ENCODE measurements around the gene MOG.

Gene MOG

DNA sequence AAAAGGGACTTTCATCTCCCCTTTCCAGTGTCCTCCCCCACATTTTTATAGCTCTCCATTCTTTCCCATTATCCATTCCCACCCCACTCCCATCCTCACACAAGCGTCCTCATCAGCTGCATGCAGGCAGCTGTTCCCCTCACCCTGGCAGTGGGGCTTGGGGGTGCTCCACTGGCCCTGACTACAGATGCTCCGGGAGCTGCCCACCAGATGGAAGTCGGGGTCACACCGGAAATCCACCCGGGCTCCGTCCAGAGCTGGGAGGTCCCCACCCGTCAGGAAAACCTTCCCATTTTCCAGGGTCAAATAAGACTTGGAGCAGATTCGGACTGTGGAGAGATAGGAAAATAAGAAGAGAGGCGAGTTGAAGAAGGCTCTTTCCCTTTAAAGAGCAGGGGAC is 26.6 kb upstream of the MOG start:
- Mint-ChIP-seq H3K4me3 (peak overlapping the region; percentile 46), H3K27me3 (peaks cover 13% of the 10 kb centered on the region), H3K36me3 (ENCODE audit: low read depth) (no peaks in the 10 kb centered on the region), H3K9me3 (no peaks in the 10 kb centered on the region), H3K4me1 (ENCODE audit: low read depth) (peaks cover 55% of the 10 kb centered on the region), H3K27ac (no peak overlapping the region)

GRCh38 chr6:29631209-29631810 is 25.6 kb upstream of the MOG start:
- peaks cover 55% of the 10 kb centered on the region for H3K4me1 Mint-ChIP-seq (ENCODE audit: low read depth)

DNA sequence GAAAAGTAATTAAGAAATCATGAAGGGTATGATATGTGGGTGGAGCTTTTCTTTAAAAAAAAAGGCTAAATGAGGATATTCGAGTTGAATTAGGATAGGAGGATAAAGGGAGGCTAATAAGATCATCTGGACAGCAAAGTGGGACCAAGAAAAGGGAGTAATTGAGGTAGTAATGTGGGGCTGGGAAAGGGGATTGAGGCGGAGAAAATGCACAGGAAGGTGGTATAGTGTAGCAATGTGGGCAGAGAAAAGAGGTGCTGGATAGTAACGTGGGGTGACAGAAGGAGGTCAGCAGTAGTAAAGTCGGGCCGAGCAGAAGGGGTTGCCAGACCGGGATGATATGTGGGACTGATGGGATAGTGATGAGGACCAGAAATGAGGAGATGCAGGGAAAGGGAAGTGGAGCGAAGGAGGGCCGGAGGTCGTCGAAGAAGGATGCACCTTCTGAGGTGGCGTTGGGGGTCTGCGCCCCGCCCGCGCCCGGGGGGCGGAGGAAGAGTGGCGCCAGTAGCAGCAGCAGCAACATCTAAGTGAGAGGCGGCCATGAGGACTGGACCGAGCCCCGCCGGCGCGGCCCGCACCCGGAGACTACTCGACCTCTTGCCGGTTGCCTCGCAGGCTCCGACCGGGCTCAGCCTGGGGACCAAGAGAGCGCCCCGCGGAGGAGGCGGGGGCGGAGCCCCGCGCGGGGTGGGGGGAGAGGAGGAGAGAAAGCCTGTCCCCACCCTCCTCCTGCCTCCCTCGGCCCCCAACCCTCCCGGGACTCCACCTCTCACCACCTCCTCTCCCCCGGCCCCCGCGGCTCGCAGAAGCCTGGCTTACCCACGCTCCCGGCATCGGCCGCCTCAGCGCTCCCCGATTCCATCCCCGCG is 24.8 kb upstream of the MOG start:
- Mint-ChIP-seq H3K4me3 (peak overlapping the region; percentile 87), H3K36me3 (ENCODE audit: low read depth) (no peaks in the 10 kb centered on the region)

More at GRCh38 chr6:29631209-29631810, 25.6 kb upstream of the MOG start:
- no peaks in the 10 kb centered on the region for H3K36me3 Mint-ChIP-seq (ENCODE audit: low read depth)
- no peaks in the 10 kb centered on the region for H3K9me3 Mint-ChIP-seq
- H3K4me3 Mint-ChIP-seq = peak overlapping the region; percentile 87
- H3K27me3 Mint-ChIP-seq = peaks cover 13% of the 10 kb centered on the region
- peak overlapping the region; percentile 74 for H3K27ac Mint-ChIP-seq

GRCh38 chr6:29632789-29633533 is 23.9 kb upstream of the MOG start, which contains the start of gene GABBR1:
TSS of gene GABBR1 (minus strand) at chr6:29633183. CDS start at chr6:29632385, 798 bp downstream.
- Mint-ChIP-seq H3K27me3 (peaks cover 13% of the 10 kb centered on the region), H3K27ac (peak within 1 kb of the TSS; percentile 74), H3K4me1 (ENCODE audit: low read depth) (peaks cover 55% of the 10 kb centered on the region), H3K4me3 (peak within 1 kb of the TSS; percentile 87), H3K36me3 (ENCODE audit: low read depth) (no peaks in the 10 kb centered on the region), H3K9me3 (no peaks in the 10 kb centered on the region)

More for the DNA sequence above, 24.8 kb upstream of the MOG start:
- Mint-ChIP-seq H3K27ac (peak overlapping the region; percentile 74), H3K27me3 (peaks cover 13% of the 10 kb centered on the region), H3K4me1 (ENCODE audit: low read depth) (peaks cover 55% of the 10 kb centered on the region), H3K9me3 (no peaks in the 10 kb centered on the region)

GRCh38 chr6:29633534-29633905 is 23.4 kb upstream of the MOG start:
- Mint-ChIP-seq H3K27ac (peak overlapping the region; percentile 65), H3K4me3 (peak overlapping the region; percentile 79), H3K4me1 (ENCODE audit: low read depth) (peaks cover 51% of the 10 kb centered on the region), H3K27me3 (peaks cover 13% of the 10 kb centered on the region), H3K9me3 (no peaks in the 10 kb centered on the region), H3K36me3 (ENCODE audit: low read depth) (no peaks in the 10 kb centered on the region)

GRCh38 chr6:29637247-29637646 is 19.6 kb upstream of the MOG start:
- no peak overlapping the region for H3K4me3 Mint-ChIP-seq
- H3K27me3 Mint-ChIP-seq = no peaks in the 10 kb centered on the region
- H3K36me3 Mint-ChIP-seq (ENCODE audit: low read depth) = no peaks in the 10 kb centered on the region
- no peaks in the 10 kb centered on the region for H3K9me3 Mint-ChIP-seq
- no peak overlapping the region for H3K27ac Mint-ChIP-seq
- H3K4me1 Mint-ChIP-seq (ENCODE audit: low read depth) = peaks cover 24% of the 10 kb centered on the region

DNA sequence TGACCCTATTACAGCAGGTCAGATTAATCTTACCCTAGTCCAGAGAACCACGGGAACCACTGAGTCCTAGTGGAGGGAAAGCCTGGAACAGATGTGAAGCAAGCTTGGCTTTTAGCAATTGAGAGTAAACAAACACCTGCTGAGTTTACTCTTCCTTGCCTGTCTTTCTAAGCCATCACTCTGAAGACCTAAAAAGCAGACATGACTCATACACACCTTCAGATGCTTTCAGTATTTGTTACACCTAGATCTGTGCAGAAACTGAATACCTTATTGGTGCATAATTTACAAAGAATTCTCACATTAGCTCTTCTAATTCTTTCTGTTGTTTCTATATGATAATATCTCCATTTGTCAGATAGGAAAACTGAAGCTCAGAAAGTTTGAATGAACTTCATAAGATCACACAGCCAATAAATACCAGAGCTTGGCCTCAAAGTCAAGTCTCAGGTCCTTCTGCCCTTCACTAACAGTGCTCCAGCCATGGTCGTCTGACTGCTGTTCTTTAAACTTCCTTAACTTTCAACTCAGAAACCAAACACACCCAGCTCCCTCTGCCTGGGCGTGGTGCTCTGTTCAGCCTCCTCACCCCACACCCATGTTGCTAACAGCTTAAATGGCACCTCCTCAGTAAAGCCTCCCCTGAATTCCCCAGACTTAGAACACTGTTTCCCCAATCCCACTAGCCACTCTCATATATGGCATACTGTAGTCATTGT is 15.3 kb upstream of the MOG start:
- Mint-ChIP-seq H3K36me3 (ENCODE audit: low read depth) (no peaks in the 10 kb centered on the region), H3K9me3 (no peaks in the 10 kb centered on the region), H3K4me3 (no peak overlapping the region), H3K27ac (peak overlapping the region; percentile 10), H3K27me3 (no peaks in the 10 kb centered on the region), H3K4me1 (ENCODE audit: low read depth) (peaks cover 15% of the 10 kb centered on the region)

DNA sequence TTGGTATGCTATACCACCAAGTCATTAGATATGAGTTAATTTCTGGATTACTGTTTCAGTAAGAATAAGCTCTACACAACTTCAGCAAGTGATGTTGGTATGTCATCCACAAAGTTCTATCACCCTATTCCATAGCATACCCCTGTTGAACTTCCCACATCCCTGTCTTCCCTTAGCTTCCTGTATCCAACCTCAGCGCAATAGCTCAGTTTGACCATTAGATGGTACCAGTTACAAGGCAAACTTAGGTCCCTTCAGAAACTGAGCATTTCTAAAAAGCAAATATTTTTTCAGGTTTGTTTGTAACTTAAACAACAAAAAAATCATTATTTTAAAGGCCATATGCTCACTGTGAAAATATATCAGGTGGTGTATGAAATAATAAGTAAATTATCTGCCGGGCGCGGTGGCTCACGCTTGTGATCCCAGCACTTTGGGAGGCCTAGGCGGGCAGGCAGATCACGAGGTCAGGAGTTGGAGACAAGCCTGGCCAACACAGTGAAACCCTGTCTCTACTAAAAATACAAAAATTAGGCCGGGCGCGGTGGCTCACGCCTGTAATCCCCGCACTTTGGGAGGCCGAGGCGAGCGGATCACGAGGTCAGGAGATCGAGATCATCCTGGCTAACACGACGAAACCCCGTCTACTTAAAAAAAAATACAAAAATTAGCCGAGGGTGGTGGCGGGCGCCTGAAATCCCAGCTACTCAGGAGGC is 8.8 kb upstream of the MOG start:
- H3K4me1 Mint-ChIP-seq (ENCODE audit: low read depth) = peaks cover 15% of the 10 kb centered on the region
- H3K27ac Mint-ChIP-seq = no peak overlapping the region
- no peaks in the 10 kb centered on the region for H3K9me3 Mint-ChIP-seq
- H3K36me3 Mint-ChIP-seq (ENCODE audit: low read depth) = no peaks in the 10 kb centered on the region
- no peaks in the 10 kb centered on the region for H3K27me3 Mint-ChIP-seq
- no peak overlapping the region for H3K4me3 Mint-ChIP-seq

DNA sequence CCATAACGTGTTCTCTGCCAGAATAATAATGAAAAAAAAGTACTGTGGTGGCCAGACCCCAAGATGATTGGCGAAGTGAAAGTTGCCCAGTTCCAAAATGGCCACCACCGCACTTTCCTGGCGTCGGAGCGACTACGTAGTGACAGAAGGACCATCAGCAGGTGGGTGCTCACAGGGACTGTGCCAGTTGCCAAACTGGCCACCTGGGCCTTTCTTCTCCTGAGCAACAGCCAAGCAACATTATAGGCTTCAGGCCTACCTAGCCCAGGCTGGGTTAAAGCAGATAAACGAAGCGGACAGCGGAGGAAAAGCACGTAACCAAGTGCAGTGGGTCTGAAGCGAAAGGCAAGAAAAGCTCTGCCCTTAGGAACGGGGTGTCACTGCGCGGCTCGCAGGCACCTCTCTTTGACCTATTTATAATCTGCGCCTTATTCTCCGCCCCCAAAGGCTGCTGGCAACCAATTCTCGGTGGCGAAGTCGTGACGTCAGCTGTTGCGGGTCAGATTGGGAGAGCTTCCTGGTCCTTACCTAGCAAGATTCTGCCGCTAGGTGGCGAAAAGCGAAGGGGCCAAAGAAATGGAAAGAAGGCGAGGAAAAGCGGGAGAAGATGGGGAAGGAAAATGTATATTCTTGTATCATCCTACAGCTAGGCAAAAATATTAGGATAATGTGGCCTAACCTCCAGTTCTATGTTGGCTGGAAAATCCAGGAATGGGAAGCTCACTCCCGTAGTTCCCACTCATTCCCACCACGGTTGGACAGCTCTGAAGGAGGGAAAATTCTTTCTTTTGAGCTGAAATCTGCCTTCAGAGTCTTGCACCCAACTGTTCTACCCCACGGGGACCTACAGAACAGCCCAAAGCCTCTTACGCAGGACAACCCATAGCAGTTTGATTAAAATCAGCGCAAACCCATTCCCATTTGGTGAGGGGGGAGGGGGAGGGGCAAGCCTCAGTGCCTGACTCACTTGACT is 6.9 kb upstream of the MOG start:
- Mint-ChIP-seq H3K9me3 (no peaks in the 10 kb centered on the region), H3K27ac (peak overlapping the region; percentile 97), H3K27me3 (peaks cover 6% of the 10 kb centered on the region), H3K4me3 (peak overlapping the region; percentile 91), H3K4me1 (ENCODE audit: low read depth) (peaks cover 15% of the 10 kb centered on the region), H3K36me3 (ENCODE audit: low read depth) (no peaks in the 10 kb centered on the region)

DNA sequence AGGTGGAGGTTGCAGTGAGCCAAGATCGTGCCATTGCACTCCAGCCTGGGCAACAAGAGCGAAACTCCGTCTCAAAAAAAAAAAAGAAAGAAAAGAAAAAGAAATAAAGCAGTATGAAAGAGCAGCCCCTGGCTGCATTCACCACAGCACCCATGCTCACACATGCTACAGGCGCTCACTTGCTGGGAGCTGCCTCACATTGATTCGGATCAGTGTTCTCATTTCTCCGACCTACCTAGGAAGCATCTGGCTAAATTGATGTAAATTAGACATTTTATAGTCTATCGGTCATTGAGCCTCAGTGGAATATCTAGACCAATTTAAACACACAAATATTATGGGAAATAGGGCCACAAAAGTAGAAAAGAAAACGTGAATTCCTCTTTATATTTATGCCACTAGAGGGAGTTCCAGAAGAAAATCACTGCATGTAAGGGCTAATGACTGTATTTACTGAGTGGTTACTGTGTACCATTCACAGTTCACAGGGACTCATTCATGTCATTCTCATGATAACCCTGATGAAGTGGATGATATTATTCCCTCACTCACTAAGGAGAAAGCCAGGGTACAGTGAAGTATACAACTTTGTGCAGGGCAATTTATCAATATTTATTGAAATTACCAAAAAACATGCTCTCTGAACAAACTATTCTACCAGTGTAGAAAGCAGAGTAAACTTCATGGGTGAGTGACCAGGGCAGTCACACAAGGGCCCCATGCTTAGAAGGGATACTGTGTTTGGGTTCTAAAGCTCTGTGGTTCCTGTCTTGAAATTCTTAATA is 5.3 kb upstream of the MOG start:
- H3K9me3 Mint-ChIP-seq = no peaks in the 10 kb centered on the region
- H3K27ac Mint-ChIP-seq = no peak overlapping the region
- H3K36me3 Mint-ChIP-seq (ENCODE audit: low read depth) = no peaks in the 10 kb centered on the region
- H3K4me1 Mint-ChIP-seq (ENCODE audit: low read depth) = peaks cover 15% of the 10 kb centered on the region
- H3K27me3 Mint-ChIP-seq = peaks cover 12% of the 10 kb centered on the region
- no peak overlapping the region for H3K4me3 Mint-ChIP-seq

DNA sequence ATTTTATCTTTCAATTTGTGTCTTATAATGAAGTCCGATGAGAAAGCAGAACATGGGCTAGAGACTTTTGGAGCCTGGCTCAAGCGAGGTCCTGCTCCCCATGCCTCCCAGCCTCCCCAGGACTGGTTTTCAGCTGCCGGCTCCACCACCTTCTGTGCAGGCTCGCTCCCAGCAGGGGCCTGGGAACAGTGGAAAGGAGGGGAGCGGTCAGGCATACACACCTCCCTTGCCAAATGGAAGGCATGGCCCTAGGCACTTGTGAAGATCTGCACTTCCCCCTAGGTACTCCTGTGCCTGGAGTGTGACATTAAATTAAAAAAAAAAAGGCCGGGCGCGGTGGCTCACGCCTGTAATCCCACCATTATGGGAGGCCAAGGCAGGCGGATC is 4.7 kb upstream of the MOG start:
- no peak overlapping the region for H3K4me3 Mint-ChIP-seq
- H3K9me3 Mint-ChIP-seq = no peaks in the 10 kb centered on the region
- H3K27ac Mint-ChIP-seq = no peak overlapping the region
- H3K36me3 Mint-ChIP-seq (ENCODE audit: low read depth) = no peaks in the 10 kb centered on the region
- H3K27me3 Mint-ChIP-seq = peaks cover 14% of the 10 kb centered on the region
- peaks cover 15% of the 10 kb centered on the region for H3K4me1 Mint-ChIP-seq (ENCODE audit: low read depth)

GRCh38 chr6:29653452-29654038 is 3.3 kb upstream of the MOG start:
- Mint-ChIP-seq H3K27ac (no peak overlapping the region), H3K9me3 (no peaks in the 10 kb centered on the region), H3K4me3 (no peak overlapping the region), H3K4me1 (ENCODE audit: low read depth) (peaks cover 15% of the 10 kb centered on the region), H3K27me3 (peaks cover 24% of the 10 kb centered on the region), H3K36me3 (ENCODE audit: low read depth) (no peaks in the 10 kb centered on the region)

All from stimulated activated naive CD8-positive, alpha-beta T cell treated with anti-CD3 and anti-CD28 coated beads, Interleukin-15, Interleukin-2, amounts not matched to agents 100 ng/mL and 50 ng/mL, for 24 hours (primary cell).